Measurements from ENCODE around the gene SCRN2. TPM values are rescaled to one million over a fixed set of nuclear protein-coding genes. Genes with fewer than 3 reads are reported as not detected.

Gene SCRN2
- total and polyA plus RNA-seq, 12 donors, result 6.3 to 136 (median 40.5) TPM

GRCh38 chr17:47816947-47817346, 24.1 kb downstream of the SCRN2 start:
- H3K27ac ChIP-seq, result no peak overlapping the region

GRCh38 chr17:47816111-47816735, 24.9 kb downstream of the SCRN2 start:
- intact Hi-C loops (cut with DNase I), result no loop called here
- 91 to 97% (median 95%) methylated on average over 6 to 21 of the region's 21 CpGs for WGBS, 4 donors
- H3K27ac ChIP-seq, result no peak overlapping the region
- H3K9me3 ChIP-seq (replicated peaks in 1 of 3), result no peaks in the 10 kb centered on the region
- no peaks in the 10 kb centered on the region for H3K27me3 ChIP-seq
- H3K4me1 ChIP-seq (replicated peaks in 1 of 2), result peaks cover 0 to 2% of the 10 kb centered on the region in 2 donors
- peaks cover 0 to 38% of the 10 kb centered on the region in 2 donors for H3K36me3 ChIP-seq (replicated peaks in 1 of 2)
- no peak overlapping the region for H3K4me3 ChIP-seq
- DNase-seq, result no peak
- TF ChIP-seq POLR2A (IDR thresholded peaks at IDR 0.05) (no peak), CTCF (IDR thresholded peaks at IDR 0.05) (no peak)

More at GRCh38 chr17:47816947-47817346, 24.1 kb downstream of the SCRN2 start:
- WGBS, 4 donors, result 94 to 97% (median 95%) methylated on average over 10 of the region's 10 CpGs
- H3K36me3 ChIP-seq (replicated peaks in 1 of 2), result peaks cover 0 to 38% of the 10 kb centered on the region in 2 donors
- H3K4me3 ChIP-seq, result no peak overlapping the region
- TF ChIP-seq CTCF (IDR thresholded peaks at IDR 0.05) (no peak), POLR2A (IDR thresholded peaks at IDR 0.05) (no peak)
- intact Hi-C loops (cut with DNase I), result no loop called here
- no peaks in the 10 kb centered on the region for H3K9me3 ChIP-seq (replicated peaks in 1 of 3)
- H3K4me1 ChIP-seq (replicated peaks in 1 of 2), result peaks cover 3 to 7% of the 10 kb centered on the region in 2 donors
- no peaks in the 10 kb centered on the region for H3K27me3 ChIP-seq
- DNase-seq, result no peak

- no peak overlapping the region for H3K4me3 ChIP-seq
- no peak for DNase-seq
Observed at GRCh38 chr17:47815106-47815918, 25.8 kb downstream of the SCRN2 start.

More at GRCh38 chr17:47815106-47815918, 25.8 kb downstream of the SCRN2 start:
- Histone ChIP-seq H3K27me3 (no peaks in the 10 kb centered on the region), H3K27ac (no peak overlapping the region), H3K9me3 (replicated peaks in 1 of 3) (no peaks in the 10 kb centered on the region), H3K36me3 (replicated peaks in 1 of 2) (peaks cover 0 to 38% of the 10 kb centered on the region in 2 donors), H3K4me1 (replicated peaks in 1 of 2) (peaks cover 0 to 1% of the 10 kb centered on the region in 2 donors)
- intact Hi-C loops (cut with DNase I), result no loop called here
- no peak for TF ChIP-seq POLR2A (IDR thresholded peaks at IDR 0.05)
- TF ChIP-seq CTCF (IDR thresholded peaks at IDR 0.05), result no peak
- 93 to 96% (median 94%) methylated on average over 14 to 21 of the region's 21 CpGs for WGBS, 4 donors
